Endothelial cell of umbilical vein (primary cell): ENCODE results near the gene TBC1D9B. TPM values are rescaled to one million over a fixed set of nuclear protein-coding genes. Genes with fewer than 3 reads are reported as not detected.

Source experiments
- BruUV-seq: library from RNA; stranded (reverse); fragments of 400-500 nt; replicated peaks from 2 replicates; lab custom pipeline; 2021; lab: Mats Ljungman, UMichigan
- CTCF ChIA-PET: fragments of 300-600, 350-600 bp; sonication (Branson Sonifier 250); formaldehyde crosslinking; loops from one replicate; lab custom pipeline; 2021; ENCODE audit warnings: antibody characterized with exemption, inconsistent platforms; lab: Charles Lee
- POLR2A ChIA-PET: fragments of 300-600, 350-600 bp; sonication (Branson Sonifier 250); formaldehyde crosslinking; loops from one replicate; lab custom pipeline; 2021; ENCODE audit warnings: antibody characterized with exemption, inconsistent platforms; lab: Charles Lee
- DNase-seq: peaks from one replicate; pipeline ENCODE4 v3.0.0-alpha.2; 2011; ENCODE audit warnings: low read depth, low spot score
- FAIRE-seq: peaks from 2 replicates; lab custom pipeline; 2011; peaks lifted over from hg19 to GRCh38; lab: Jason Lieb, UNC
- H2AFZ ChIP-seq: 2 replicates; pipeline ENCODE4 v1.6.0; 2012; ENCODE audit warnings: low read depth, low read length, control low read depth, inconsistent platforms
- H3K27ac ChIP-seq: 2 replicates; pipeline ENCODE4 v1.5.1; 2011; ENCODE audit warnings: low read depth, mild to moderate bottlenecking, control low read depth, low read length, moderate library complexity; ENCODE audit not compliant: insufficient read depth
- H3K27me3 ChIP-seq, 2 experiments: 2 replicates each; pipeline versions ENCODE4 v1.6.0 to v1.6.1; 2011; ENCODE audit warnings: low read length in 2 of 2, mixed read lengths in 1 of 2; ENCODE audit not compliant: control insufficient read depth in 2 of 2, insufficient read depth in 2 of 2
- H3K36me3 ChIP-seq, 2 experiments: 2 replicates in 1 of 2; 3 replicates in 1 of 2; pipeline ENCODE4 v1.5.1; 2011; ENCODE audit warnings: low read length in 2 of 2, mild to moderate bottlenecking in 1 of 2, moderate library complexity in 1 of 2; ENCODE audit not compliant: control insufficient read depth in 2 of 2, insufficient read depth in 2 of 2; ENCODE audit errors: extremely low read depth in 1 of 2
- H3K4me1 ChIP-seq: 3 replicates; pipeline ENCODE4 v1.5.1; 2011; ENCODE audit warnings: mild to moderate bottlenecking, low read length; ENCODE audit not compliant: control insufficient read depth, insufficient read depth; ENCODE audit errors: extremely low read depth
- H3K4me2 ChIP-seq: 2 replicates; pipeline ENCODE4 v1.6.1; 2011; ENCODE audit warnings: low read length, control low read depth, mixed read lengths; ENCODE audit not compliant: insufficient read depth
- H3K4me3 ChIP-seq, 3 experiments: fragments of 200-600 bp in 1 of 3; sonication (generic), shearing (Covaris generic) in 1 of 3; replicated peaks in 1 of 3; 2 replicates each; pipeline ENCODE4 v1.5.1; 2011 to 2016; ENCODE audit warnings: control low read depth in 3 of 3, low read length in 3 of 3, mild to moderate bottlenecking in 2 of 3, inconsistent platforms in 1 of 3, low read depth in 1 of 3, moderate library complexity in 1 of 3; ENCODE audit not compliant: insufficient read depth in 1 of 3
- H3K79me2 ChIP-seq: 2 replicates; pipeline ENCODE4 v1.6.0; 2012; ENCODE audit warnings: low read length, inconsistent platforms; ENCODE audit not compliant: control insufficient read depth, insufficient read depth
- H3K9ac ChIP-seq: replicated peaks from 2 replicates; pipeline ENCODE3; 2011; ENCODE audit warnings: low read length, control low read depth; ENCODE audit not compliant: insufficient read depth; ENCODE audit errors: extremely low read depth
- H3K9me1 ChIP-seq: replicated peaks from 3 replicates; pipeline ENCODE4 v1.6.0; 2011; ENCODE audit warnings: mild to moderate bottlenecking, low read length; ENCODE audit not compliant: control insufficient read depth, insufficient read depth; ENCODE audit errors: extremely low read depth
- H3K9me3 ChIP-seq: replicated peaks from 2 replicates; pipeline ENCODE4 v1.5.1; 2012; ENCODE audit warnings: low read length, inconsistent platforms; ENCODE audit not compliant: control insufficient read depth, insufficient read depth
- H4K20me1 ChIP-seq: replicated peaks from 2 replicates; pipeline ENCODE3; 2011; ENCODE audit warnings: mild to moderate bottlenecking, low read length; ENCODE audit not compliant: control insufficient read depth, insufficient read depth; ENCODE audit errors: extremely low read depth
- CTCF ChIP-seq, 2 donors: IDR thresholded peaks; 1 replicate in 1 of 2; 2 replicates in 1 of 2; pipeline ENCODE4 v1.5.1; 2011; ENCODE audit warnings: low read length in 2 of 2, mild to moderate bottlenecking in 2 of 2, moderate library complexity in 2 of 2, control low read depth in 1 of 2, inconsistent platforms in 1 of 2, low read depth in 1 of 2; ENCODE audit not compliant: insufficient read depth in 1 of 2; ENCODE audit errors: extremely low read depth in 1 of 2
- EZH2 ChIP-seq: IDR thresholded peaks from 2 replicates; pipeline ENCODE4 v1.6.1; 2012; ENCODE audit warnings: borderline replicate concordance, low read depth, mild to moderate bottlenecking, moderate library complexity, low read length, inconsistent platforms; ENCODE audit not compliant: severe bottlenecking
- FOS ChIP-seq: IDR thresholded peaks from 2 replicates; pipeline ENCODE4 v1.6.1; 2011; ENCODE audit warnings: mild to moderate bottlenecking, low read length, moderate library complexity, borderline replicate concordance; ENCODE audit not compliant: insufficient read depth
- GATA2 ChIP-seq: IDR thresholded peaks from 2 replicates; pipeline ENCODE4 v1.7.0; 2011; ENCODE audit warnings: low read depth, mild to moderate bottlenecking, moderate library complexity, mixed read lengths, low read length; ENCODE audit not compliant: insufficient read length, insufficient read depth
- JUN ChIP-seq: IDR thresholded peaks from 2 replicates; pipeline ENCODE4 v1.6.1; 2011; ENCODE audit warnings: borderline replicate concordance, low read depth; ENCODE audit not compliant: insufficient read length, insufficient read depth
- MYC ChIP-seq: IDR thresholded peaks from one replicate; pipeline ENCODE4 v1.6.1; 2011; ENCODE audit warnings: mild to moderate bottlenecking, low read depth, low read length
- POLR2A ChIP-seq: IDR thresholded peaks from 2 replicates; pipeline ENCODE4 v1.6.1; 2012; ENCODE audit warnings: low read depth, mild to moderate bottlenecking, control low read depth, low read length
- POLR2AphosphoS5 ChIP-seq: IDR thresholded peaks from 2 replicates; pipeline ENCODE4 v1.6.1; 2012; ENCODE audit warnings: low read depth, mild to moderate bottlenecking, control low read depth, low read length, moderate library complexity; ENCODE audit not compliant: insufficient read depth
- dilution Hi-C: fragments of 300-500 bp; cut with MboI; formaldehyde crosslinking; loops from one replicate; pipeline ENCODE4 v1.15.0; 2019; ENCODE audit warnings: low sequenced_read_pairs; ENCODE audit not compliant: extremely low pct_ligation_motif_present
- intact Hi-C: fragments of 100-400 bp; cut with micrococcal nuclease; formaldehyde crosslinking; loops from one replicate; pipeline ENCODE4 v1.10.0; 2022
- polyA plus RNA-seq, 4 experiments: library from polyadenylated mRNA; depleted of rRNA in 3 of 4; stranded (reverse) in 3 of 4; unstranded in 1 of 4; fragments of >200 nt; gene quantifications; 2 replicates each; pipeline versions ENCODE4 v1.2.1 to v1.2.3, GENCODE V29; 2011 to 2012; ENCODE audit warnings: missing spikeins in 1 of 4
- total RNA-seq: library from RNA; stranded (reverse); gene quantifications from 2 replicates; pipeline ENCODE4 v1.2.3, GENCODE V29; 2021
- TF ChIP-seq, protein P1 (sequence below): IDR thresholded peaks from 2 replicates; pipeline ENCODE4 v1.6.1; 2011; ENCODE audit not compliant: insufficient read depth, insufficient read length

The TBC1D9B gene
- total and polyA plus RNA-seq, 2 donors (not counting 3 experiments of a cell fraction or from before 2014, with no cell fraction given) = 82.8 to 150 TPM

GRCh38 chr5:179889885-179890284 is 17.8 kb downstream of the TBC1D9B start:
- H3K27ac ChIP-seq = no peak overlapping the region
- FAIRE-seq (no peak), DNase-seq (no peak)
- no TSS peak for BruUV-seq
- TF ChIP-seq MYC = no peak
- no peak for TF ChIP-seq EZH2
- TF ChIP-seq, protein P1, sequence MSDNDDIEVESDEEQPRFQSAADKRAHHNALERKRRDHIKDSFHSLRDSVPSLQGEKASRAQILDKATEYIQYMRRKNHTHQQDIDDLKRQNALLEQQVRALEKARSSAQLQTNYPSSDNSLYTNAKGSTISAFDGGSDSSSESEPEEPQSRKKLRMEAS = no peak
- TF ChIP-seq POLR2A = no peak
- TF ChIP-seq FOS = no peak
- TF ChIP-seq GATA2 = no peak
- no peak for TF ChIP-seq JUN
- H3K27me3 ChIP-seq = no peaks in the 10 kb centered on the region
- H3K4me1 ChIP-seq = no peaks in the 10 kb centered on the region
- no peak overlapping the region for H3K9ac ChIP-seq
- H3K9me1 ChIP-seq = no peaks in the 10 kb centered on the region
- peaks cover 14 to 73% of the 10 kb centered on the region in 2 experiments for H3K36me3 ChIP-seq
- no peaks in the 10 kb centered on the region for H3K9me3 ChIP-seq
- CTCF ChIA-PET = interaction anchor here (1.4 kb wide), 1 partner anchor 10 kb away, joined by 3 read pairs; no protein-coding TSS in a partner anchor
- no peaks in the 10 kb centered on the region for H4K20me1 ChIP-seq
- no peak overlapping the region for H3K4me3 ChIP-seq
- POLR2A ChIA-PET = no interaction called here
- H3K79me2 ChIP-seq = no peaks in the 10 kb centered on the region
- no peak overlapping the region for H3K4me2 ChIP-seq
- dilution Hi-C loops (no loop called here), intact Hi-C loops (no loop called here)
- no peak overlapping the region for H2AFZ ChIP-seq

DNA sequence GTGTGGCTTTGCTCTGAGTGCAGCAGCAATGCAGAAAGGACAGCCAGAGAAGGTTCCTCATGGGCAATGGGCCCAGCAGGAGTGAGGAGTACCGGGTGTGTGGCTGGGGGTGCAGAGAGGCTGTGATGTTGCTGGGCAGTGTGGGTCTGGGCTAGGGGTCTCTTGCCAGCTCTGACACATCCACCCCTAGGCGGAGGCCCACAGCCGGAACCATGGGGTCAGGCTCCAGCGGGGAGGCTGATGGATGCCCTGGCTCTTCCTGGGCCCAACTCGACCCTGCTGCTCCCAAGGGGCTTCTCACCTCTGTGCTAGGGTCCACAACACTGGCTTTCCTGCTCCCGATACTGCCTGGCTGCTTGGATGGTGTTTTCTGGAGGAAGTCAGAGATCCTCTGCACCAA is 19.9 kb downstream of the TBC1D9B start:
- Histone ChIP-seq H3K9me3 (peaks cover 5% of the 10 kb centered on the region), H3K36me3 (peaks cover 19 to 67% of the 10 kb centered on the region in 2 experiments), H4K20me1 (no peaks in the 10 kb centered on the region), H3K27me3 (no peaks in the 10 kb centered on the region), H2AFZ (no peak overlapping the region), H3K4me2 (no peak overlapping the region), H3K4me3 (no peak overlapping the region), H3K9ac (no peak overlapping the region), H3K9me1 (no peaks in the 10 kb centered on the region), H3K79me2 (no peaks in the 10 kb centered on the region), H3K4me1 (no peaks in the 10 kb centered on the region), H3K27ac (no peak overlapping the region)
- dilution Hi-C loops = no loop called here
- POLR2A ChIA-PET = no interaction called here
- DNase-seq = no peak
- no peak for FAIRE-seq
- CTCF ChIA-PET = interaction anchor here (1.9 kb wide), 1 partner anchor 19 kb away, joined by 5 read pairs; no protein-coding TSS in a partner anchor
- TF ChIP-seq POLR2AphosphoS5 (no peak), FOS (no peak), EZH2 (no peak), CTCF (IDR thresholded peaks at IDR 0.05; ENCODE audit: extremely low read depth in 1 of 2, insufficient read depth in 1 of 2, low read depth in 1 of 2, low read length in 2 of 2) (no peak), JUN (no peak)
- TF ChIP-seq, protein P1 = no peak
- BruUV-seq = no TSS peak
- intact Hi-C loops = no loop called here
